Activated T-cell treated with anti-CD3 and anti-CD28 coated beads, Interleukin-2, amount 50 U/mL, for 4 hours (primary cell): ENCODE measurements around the gene RASGRF1. TPM values are rescaled to one million over a fixed set of nuclear protein-coding genes. Genes with fewer than 3 reads are reported as not detected.

ENCODE experiments used
- ATAC-seq, 2 donors: fragments of 200-7000 bp; cut with Tn5 transposase; one replicate each; pipeline ENCODE4 v1.10.0; 2021
- DNase-seq: peaks from one replicate; pipeline ENCODE4 v3.0.0-alpha.2; 2020
- H3K27me3 Mint-ChIP-seq: one replicate; pipeline ENCODE4 v1.8.0; 2021; ENCODE audit warnings: low read depth, mixed read lengths
- H3K36me3 Mint-ChIP-seq: one replicate; pipeline ENCODE4 v1.8.0; 2022; ENCODE audit warnings: mixed read lengths; ENCODE audit not compliant: insufficient read depth
- H3K4me1 Mint-ChIP-seq: one replicate; pipeline ENCODE4 v1.8.0; 2021; ENCODE audit warnings: low read depth, mixed read lengths
- H3K4me3 Mint-ChIP-seq: one replicate; pipeline ENCODE4 v1.8.0; 2021; ENCODE audit warnings: mild to moderate bottlenecking, moderate library complexity, mixed read lengths
- H3K9me3 Mint-ChIP-seq: one replicate; pipeline ENCODE4 v1.8.0; 2021; ENCODE audit warnings: mixed read lengths
- total RNA-seq, 3 donors: library from RNA; stranded (reverse); gene quantifications; one replicate each; pipeline ENCODE4 v1.2.1, GENCODE V29; 2021

RASGRF1 gene
- total RNA-seq, 3 donors from 2014 or later: 0.05 TPM; not detected in 2

DNA sequence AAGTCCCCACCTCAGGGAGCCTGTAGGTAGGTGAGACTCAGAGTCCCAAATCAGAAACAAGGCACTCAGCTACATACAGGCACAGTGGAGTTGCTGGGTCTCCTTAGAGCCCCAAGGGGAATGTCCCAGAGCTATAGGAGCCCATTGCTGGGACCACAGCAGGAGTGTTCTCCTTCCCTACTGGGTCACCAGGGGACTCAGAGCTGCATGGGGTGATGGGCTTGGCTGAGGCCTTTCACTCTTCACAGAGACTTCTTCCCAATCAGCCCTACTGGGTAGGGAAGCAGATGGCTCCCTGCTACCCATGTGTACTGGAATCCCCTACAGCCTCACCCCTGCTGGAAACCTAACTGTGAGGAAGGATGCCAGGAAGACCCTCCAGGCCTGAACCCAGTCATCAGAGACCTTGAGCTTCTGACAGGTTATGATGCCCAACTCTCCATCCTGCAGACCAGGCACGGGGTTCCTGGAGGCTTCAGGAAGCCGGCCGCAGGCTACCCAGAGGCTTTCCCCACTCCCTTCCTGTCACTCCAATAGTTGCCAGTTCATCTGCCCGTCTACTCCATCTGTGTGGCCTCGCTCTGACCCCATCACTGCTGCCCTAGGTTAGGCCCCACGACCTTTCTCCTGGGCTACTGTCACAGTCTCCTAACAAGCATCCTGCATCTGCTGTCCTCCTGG lies 24.0 kb downstream of the RASGRF1 start:
- Mint-ChIP-seq H3K4me1 (no peaks in the 10 kb centered on the region), H3K4me3 (no peak overlapping the region), H3K9me3 (no peaks in the 10 kb centered on the region), H3K27me3 (peaks cover 5% of the 10 kb centered on the region), H3K36me3 (no peaks in the 10 kb centered on the region)
- ATAC-seq (no peak), DNase-seq (no peak)

DNA sequence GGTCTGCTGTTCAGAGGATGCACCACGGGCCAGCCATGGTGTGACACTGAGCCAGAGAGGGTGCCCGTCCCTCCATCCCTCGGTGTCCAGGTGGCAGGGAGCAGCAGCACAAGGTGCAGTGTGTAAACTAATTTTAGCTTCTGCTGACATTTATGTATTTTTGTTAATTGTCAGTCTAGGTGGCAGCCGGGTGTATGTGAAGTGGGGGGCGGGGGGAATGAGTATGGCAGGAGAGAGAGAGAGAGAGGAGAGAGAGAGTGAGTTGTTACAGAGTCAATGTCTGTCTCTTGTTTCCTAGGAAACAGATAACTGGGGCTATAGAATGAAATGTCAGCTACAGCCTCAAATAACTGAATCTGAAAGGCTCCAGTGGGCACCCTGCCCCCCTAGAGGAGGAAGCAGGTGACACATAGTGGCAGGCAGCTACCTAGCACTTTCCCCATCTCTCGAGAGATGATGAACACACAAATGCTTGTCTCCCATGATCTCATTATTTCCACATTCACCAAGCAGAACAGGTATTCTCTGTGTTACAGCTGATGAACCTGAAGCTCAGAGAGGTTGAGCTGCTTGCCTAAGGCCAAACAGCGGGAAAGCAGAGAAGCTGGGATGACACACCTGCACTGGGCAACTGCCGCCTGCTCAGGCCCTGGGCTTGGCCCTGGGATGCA lies 24.7 kb downstream of the RASGRF1 start:
- no peak for ATAC-seq
- H3K4me1 Mint-ChIP-seq: no peaks in the 10 kb centered on the region
- H3K9me3 Mint-ChIP-seq: no peaks in the 10 kb centered on the region
- H3K4me3 Mint-ChIP-seq: no peak overlapping the region
- no peaks in the 10 kb centered on the region for H3K36me3 Mint-ChIP-seq
- no peak for DNase-seq
- peaks cover 4% of the 10 kb centered on the region for H3K27me3 Mint-ChIP-seq

DNA sequence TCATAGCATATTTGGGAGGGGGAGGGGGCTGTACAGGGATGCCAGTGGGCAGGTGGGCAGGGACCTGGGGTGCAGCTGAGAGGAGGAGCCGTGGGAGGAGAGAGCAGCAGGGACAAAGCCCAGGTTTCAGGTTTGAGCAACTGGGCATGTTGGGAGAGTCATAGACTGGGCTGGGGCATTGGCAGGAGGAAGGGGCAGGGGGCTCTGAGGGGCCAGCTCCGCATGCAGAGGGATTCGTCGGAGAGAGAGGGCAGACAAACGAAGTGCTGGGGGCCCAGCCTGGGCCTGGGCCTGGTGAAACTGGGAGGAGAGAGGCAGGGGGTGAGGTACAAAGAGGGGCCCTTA lies 25.2 kb downstream of the RASGRF1 start:
- Mint-ChIP-seq H3K36me3 (no peaks in the 10 kb centered on the region), H3K4me1 (no peaks in the 10 kb centered on the region), H3K9me3 (no peaks in the 10 kb centered on the region), H3K27me3 (peaks cover 4% of the 10 kb centered on the region), H3K4me3 (no peak overlapping the region)
- DNase-seq (no peak), ATAC-seq (no peak)

DNA sequence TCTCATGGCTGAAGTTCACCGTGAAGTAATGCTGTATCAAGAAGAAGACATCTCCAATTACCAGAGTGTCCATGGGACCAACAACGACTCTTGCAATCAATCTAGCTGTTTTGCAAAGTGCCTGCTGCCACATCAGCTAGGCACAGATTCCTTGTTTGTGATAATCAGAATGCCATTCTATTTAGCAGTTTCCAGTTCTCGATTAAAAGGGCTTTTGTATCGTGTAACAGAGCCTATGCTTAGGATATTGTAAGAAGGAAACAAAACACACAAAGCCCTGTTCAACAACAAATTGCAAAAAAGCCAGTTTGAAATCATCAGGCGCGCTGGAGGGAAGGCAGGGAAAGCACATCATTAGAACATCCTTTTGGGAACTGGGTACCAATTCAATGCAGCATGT lies 26.1 kb downstream of the RASGRF1 start:
- H3K4me1 Mint-ChIP-seq: no peaks in the 10 kb centered on the region
- H3K36me3 Mint-ChIP-seq: no peaks in the 10 kb centered on the region
- H3K27me3 Mint-ChIP-seq: peaks cover 4% of the 10 kb centered on the region
- no peak for ATAC-seq
- H3K4me3 Mint-ChIP-seq: no peak overlapping the region
- DNase-seq: no peak
- no peaks in the 10 kb centered on the region for H3K9me3 Mint-ChIP-seq

DNA sequence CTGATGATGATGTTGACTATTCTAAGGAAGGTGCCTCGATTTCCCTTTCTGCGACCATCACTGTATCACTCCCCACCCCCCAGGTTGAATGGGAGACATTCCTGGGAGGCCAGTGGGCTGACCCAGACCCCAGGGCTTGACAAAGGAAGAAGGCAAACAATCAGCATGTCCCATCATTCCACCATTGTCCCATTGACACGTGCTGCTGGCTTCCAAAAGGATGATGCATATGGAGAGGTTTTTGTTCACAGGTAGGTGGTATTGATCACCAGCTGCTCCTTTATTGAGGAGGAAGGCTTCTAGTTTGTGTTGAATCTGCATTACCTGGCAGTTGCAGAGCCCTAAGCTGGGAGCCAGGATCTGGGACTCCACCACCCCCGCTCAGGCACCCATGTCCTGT lies 30.4 kb downstream of the RASGRF1 start:
- Mint-ChIP-seq H3K4me1 (no peaks in the 10 kb centered on the region), H3K36me3 (no peaks in the 10 kb centered on the region), H3K4me3 (no peak overlapping the region), H3K9me3 (no peaks in the 10 kb centered on the region), H3K27me3 (peaks cover 11% of the 10 kb centered on the region)
- DNase-seq (no peak), ATAC-seq (no peak)

DNA sequence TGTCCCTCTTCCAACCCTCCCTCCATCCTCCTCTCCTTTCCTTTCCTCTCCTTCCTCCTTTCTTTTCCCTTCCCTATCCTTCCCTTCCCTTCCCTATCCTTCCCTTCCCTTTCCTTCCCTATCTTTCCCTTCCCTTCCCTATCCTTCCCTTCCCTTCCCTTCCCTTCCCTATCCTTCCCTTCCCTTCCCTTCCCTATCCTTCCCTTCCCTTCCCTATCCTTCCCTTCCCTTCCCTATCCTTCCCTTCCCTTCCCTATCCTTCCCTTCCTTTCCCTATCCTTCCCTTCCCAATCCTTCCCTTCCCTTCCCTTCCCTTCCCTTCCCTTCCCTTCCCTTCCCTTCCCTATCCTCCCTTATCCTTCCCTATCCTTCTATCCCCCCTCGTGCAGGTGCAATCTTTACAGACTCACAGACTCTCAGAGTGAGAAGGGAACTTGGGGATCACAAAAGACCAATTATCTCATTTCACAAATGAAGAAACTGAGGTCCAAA lies 31.5 kb downstream of the RASGRF1 start:
- Mint-ChIP-seq H3K4me1 (no peaks in the 10 kb centered on the region), H3K27me3 (peaks cover 9% of the 10 kb centered on the region), H3K9me3 (no peaks in the 10 kb centered on the region), H3K36me3 (no peaks in the 10 kb centered on the region), H3K4me3 (no peak overlapping the region)
- no peak for DNase-seq
- ATAC-seq: no peak

DNA sequence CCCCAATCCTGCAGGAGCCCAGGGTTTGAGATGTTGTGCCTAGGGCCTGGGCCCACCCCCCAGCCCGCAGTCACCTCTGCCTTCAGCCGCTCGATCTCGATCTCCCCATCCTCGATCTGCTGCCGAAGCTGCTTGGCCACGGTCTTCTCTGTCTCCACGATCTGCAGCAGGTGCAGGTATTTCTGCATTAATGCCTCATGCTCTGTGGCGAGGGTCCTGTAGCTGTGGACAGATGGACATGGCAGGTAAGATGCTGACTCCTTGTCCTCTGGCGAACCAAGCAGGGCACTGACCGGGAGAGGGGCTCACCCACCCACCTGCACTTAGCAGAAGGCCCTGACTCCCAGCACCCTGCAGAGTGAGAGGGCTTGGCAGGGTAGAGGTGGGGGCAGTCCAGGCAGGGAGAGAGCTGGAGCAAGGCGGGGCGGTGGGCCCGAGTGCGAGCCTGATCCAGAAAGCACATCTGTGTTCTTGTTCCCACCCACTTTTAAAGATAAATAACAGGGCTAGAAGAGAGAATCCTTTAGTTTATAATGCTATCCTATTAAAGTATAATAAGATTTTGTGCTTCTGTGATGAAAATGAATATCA lies 32.2 kb downstream of the RASGRF1 start:
- H3K27me3 Mint-ChIP-seq: peaks cover 10% of the 10 kb centered on the region
- H3K4me3 Mint-ChIP-seq: no peak overlapping the region
- no peaks in the 10 kb centered on the region for H3K9me3 Mint-ChIP-seq
- no peak for ATAC-seq
- H3K36me3 Mint-ChIP-seq: no peaks in the 10 kb centered on the region
- no peaks in the 10 kb centered on the region for H3K4me1 Mint-ChIP-seq
- no peak for DNase-seq

DNA sequence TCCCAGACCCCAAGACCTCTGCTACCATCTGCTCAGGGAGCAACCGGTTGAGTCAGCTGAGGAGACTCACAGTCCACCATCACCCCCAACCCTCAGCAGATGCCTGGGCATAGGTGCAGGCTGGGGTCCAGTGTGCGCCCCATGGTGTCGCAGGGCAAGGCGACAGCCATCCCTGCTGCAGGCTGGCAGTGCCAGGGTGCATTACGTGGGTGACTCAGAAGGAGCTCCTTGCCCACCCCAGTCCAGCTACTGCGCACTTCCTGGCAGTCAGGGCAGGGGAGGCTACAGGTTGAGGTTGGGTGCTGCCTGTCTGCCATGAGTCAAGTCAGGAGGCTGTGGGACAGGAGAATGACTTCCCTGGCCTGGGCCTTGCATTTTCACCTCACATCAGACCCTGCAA lies 33.5 kb downstream of the RASGRF1 start:
- H3K4me3 Mint-ChIP-seq: no peak overlapping the region
- no peak for ATAC-seq

DNA sequence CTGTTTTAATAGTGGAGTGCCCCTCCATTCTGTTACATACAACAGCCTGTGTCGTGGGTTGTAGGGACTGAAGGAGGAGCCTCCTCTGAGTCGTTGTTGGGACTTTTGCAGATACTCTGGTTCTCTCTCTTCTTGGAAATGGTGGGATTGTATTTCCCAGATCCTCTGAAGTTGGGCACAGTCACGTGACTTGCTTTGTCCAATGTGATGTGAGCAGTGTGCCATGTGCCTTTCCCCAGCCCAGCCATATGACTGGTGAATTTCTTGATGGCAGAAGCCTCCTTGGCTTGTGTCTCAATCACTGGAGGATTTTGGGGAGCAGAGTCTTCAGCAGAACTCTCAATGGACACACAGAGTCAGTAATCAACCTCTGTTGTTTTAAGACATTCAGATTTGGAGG lies 36.2 kb downstream of the RASGRF1 start:
- Mint-ChIP-seq H3K9me3 (no peaks in the 10 kb centered on the region), H3K4me1 (no peaks in the 10 kb centered on the region), H3K36me3 (no peaks in the 10 kb centered on the region), H3K4me3 (no peak overlapping the region), H3K27me3 (peaks cover 10% of the 10 kb centered on the region)
- ATAC-seq (no peak), DNase-seq (no peak)

More for the DNA sequence above, 33.5 kb downstream of the RASGRF1 start:
- no peaks in the 10 kb centered on the region for H3K9me3 Mint-ChIP-seq
- no peaks in the 10 kb centered on the region for H3K36me3 Mint-ChIP-seq
- DNase-seq: no peak
- no peaks in the 10 kb centered on the region for H3K4me1 Mint-ChIP-seq
- H3K27me3 Mint-ChIP-seq: peaks cover 10% of the 10 kb centered on the region

DNA sequence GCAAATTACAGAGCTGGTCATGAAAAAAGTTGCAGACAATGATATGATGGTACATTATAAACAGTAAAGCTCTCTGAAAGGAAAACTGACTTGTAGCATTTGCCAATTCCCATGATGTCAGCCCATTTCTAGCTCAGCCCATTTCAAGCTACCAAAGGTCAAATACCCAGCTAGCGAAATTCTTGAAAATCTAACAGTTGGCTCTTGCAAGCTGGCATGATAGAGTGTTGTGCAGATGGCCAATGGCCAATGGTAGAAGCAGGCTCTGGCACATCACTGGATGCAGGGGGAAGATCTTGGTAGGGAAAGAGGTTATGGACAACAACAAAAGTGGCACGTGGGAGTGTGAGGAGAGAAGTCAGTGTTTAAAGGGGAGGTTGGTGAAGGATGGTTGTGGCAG lies 36.7 kb downstream of the RASGRF1 start:
- H3K4me3 Mint-ChIP-seq: no peak overlapping the region
- peaks cover 10% of the 10 kb centered on the region for H3K27me3 Mint-ChIP-seq
- DNase-seq (no peak), ATAC-seq (no peak)
- H3K9me3 Mint-ChIP-seq: no peaks in the 10 kb centered on the region
- no peaks in the 10 kb centered on the region for H3K36me3 Mint-ChIP-seq
- no peaks in the 10 kb centered on the region for H3K4me1 Mint-ChIP-seq

DNA sequence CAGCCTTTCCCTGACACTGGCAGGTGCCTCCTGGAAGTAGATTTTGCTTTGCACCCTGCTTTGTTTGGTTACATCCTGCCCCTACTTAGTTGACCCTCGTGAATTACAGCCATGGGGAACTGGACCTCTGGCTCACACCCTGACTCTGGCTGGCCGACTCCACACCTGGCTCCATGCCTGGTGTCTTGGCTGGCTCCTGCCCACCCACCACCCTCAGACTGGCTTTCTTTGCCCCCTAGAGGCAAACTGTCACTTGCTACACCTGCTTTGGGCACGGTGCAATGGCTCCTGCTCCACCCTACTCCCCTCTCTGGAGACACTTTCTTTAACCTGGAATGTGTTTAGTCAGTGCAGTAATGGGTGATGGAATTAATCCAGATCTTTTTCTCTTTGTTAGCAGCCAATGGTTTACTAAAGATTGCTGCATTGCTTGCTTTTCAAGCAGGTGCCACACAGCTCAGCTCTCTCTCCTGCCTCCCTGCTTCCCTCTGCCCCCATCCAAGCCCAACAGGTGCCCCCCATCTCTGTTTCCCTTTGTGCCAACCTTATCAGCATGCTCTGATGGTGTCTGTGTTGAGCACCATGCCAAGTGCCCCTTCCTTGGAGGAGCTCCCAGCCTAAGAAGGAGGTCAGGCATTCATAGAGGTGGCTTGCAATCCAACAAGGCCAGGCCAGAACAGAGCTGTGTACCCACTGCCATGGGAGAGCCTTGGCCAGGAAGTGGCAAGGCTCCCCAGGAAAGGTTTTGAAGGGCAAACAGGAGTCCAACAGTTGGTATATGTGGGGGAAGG lies 38.4 kb downstream of the RASGRF1 start:
- DNase-seq (no peak), ATAC-seq (no peak)
- no peaks in the 10 kb centered on the region for H3K4me1 Mint-ChIP-seq
- H3K27me3 Mint-ChIP-seq: peaks cover 12% of the 10 kb centered on the region
- H3K9me3 Mint-ChIP-seq: no peaks in the 10 kb centered on the region
- H3K4me3 Mint-ChIP-seq: no peak overlapping the region
- no peaks in the 10 kb centered on the region for H3K36me3 Mint-ChIP-seq

DNA sequence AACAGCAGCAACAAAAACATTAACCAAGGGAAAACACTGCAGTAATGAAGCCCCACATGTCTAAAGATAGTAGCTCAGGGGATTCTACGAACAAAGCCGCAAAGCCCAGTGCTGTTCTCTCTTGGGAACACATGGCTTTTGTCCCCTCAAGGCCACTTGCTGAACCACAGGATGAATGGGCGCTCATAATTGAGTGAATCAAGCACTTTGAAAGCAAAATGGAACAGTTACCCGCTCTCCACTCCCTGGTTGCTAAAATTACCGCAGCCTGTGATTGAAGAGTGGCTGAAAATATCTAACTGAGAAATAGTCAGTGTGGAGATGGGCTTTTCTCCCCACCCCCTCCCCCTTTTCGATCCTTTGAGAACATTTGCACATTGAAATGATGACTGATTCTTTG lies 39.6 kb downstream of the RASGRF1 start:
- no peak overlapping the region for H3K4me3 Mint-ChIP-seq
- H3K9me3 Mint-ChIP-seq: no peaks in the 10 kb centered on the region
- peaks cover 9% of the 10 kb centered on the region for H3K27me3 Mint-ChIP-seq
- ATAC-seq: no peak
- H3K4me1 Mint-ChIP-seq: no peaks in the 10 kb centered on the region
- H3K36me3 Mint-ChIP-seq: no peaks in the 10 kb centered on the region
- DNase-seq: no peak

DNA sequence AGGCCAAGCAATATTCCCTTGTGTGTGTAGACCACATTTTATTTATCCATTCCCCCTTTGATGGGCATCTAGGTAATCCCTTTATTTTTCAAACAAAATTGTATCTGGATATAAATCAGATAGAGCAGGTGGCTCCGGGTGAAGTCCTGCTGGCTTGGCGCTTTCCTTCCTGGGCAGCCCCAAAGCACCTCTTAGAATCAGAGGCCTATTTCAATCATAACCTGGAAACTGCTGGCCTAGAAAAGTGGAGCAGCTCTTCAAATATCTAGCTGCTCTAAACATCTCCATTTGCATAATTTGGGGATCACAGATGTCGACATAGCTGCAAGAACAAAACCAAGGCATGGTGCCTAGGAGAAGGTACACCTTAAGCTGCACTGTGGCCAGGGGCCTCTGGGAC lies 40.2 kb downstream of the RASGRF1 start:
- Mint-ChIP-seq H3K4me1 (no peaks in the 10 kb centered on the region), H3K27me3 (peaks cover 8% of the 10 kb centered on the region), H3K36me3 (no peaks in the 10 kb centered on the region), H3K9me3 (no peaks in the 10 kb centered on the region), H3K4me3 (no peak overlapping the region)
- ATAC-seq (no peak), DNase-seq (no peak)

DNA sequence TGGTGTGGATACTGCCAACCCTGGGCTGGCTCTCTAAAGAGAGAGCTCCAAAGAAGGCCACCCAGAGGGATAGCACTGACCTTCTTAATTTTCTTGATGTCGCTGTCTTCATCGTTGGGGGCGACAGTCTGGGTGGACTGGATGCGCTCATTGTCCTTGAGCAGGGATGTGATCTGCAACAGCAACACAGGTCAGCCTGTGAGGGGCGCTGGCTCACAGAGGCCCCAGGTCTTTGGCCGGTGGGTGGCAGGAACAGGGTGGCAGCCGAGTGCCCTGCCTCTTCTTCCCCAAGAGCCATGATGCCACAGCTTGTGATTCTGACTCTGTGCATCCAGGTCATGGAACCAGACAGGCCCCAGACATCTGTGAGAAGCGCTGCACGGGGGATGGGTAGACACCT lies 41.2 kb downstream of the RASGRF1 start:
- Mint-ChIP-seq H3K9me3 (peaks cover under 1% of the 10 kb centered on the region), H3K27me3 (peaks cover 10% of the 10 kb centered on the region)

More for the DNA sequence above, 41.2 kb downstream of the RASGRF1 start:
- H3K4me1 Mint-ChIP-seq: no peaks in the 10 kb centered on the region
- no peak for ATAC-seq
- H3K36me3 Mint-ChIP-seq: no peaks in the 10 kb centered on the region
- H3K4me3 Mint-ChIP-seq: no peak overlapping the region
- DNase-seq: no peak
